DOHH2 (cell line): Measurements from ENCODE around the gene DYNLT1.

Experiments
- H3F3A ChIP-seq: fragments of 200-600 bp; sonication (generic), shearing (Covaris generic); 2 replicates; pipeline ENCODE4 v1.6.0; 2016; ENCODE audit warnings: antibody characterized with exemption, mild to moderate bottlenecking; ENCODE audit not compliant: control insufficient read depth, insufficient read depth
- H3K27ac ChIP-seq: fragments of 200-600 bp; sonication (generic); 2 replicates; pipeline ENCODE4 v1.5.1; 2014; ENCODE audit warnings: low read depth, mild to moderate bottlenecking, low read length, moderate library complexity
- H3K27me3 ChIP-seq: fragments of 200-600 bp; sonication (generic); 2 replicates; pipeline ENCODE4 v1.6.1; 2014; ENCODE audit warnings: mild to moderate bottlenecking, low read length, mixed read lengths; ENCODE audit not compliant: control insufficient read depth
- H3K36me3 ChIP-seq: fragments of 200-600 bp; sonication (generic); 2 replicates; pipeline ENCODE4 v1.6.1; 2014; ENCODE audit warnings: mild to moderate bottlenecking, low read length, moderate library complexity, mixed read lengths; ENCODE audit not compliant: control insufficient read depth
- H3K4me1 ChIP-seq: fragments of 200-600 bp; sonication (generic); 2 replicates; pipeline ENCODE4 v1.6.1; 2014; ENCODE audit warnings: mild to moderate bottlenecking, low read length, mixed read lengths; ENCODE audit not compliant: control insufficient read depth
- H3K4me2 ChIP-seq: fragments of 200-600 bp; sonication (generic); 2 replicates; pipeline ENCODE4 v1.6.0; 2014; ENCODE audit warnings: mild to moderate bottlenecking, low read length, moderate library complexity
- H3K4me3 ChIP-seq: fragments of 200-600 bp; sonication (generic); 2 replicates; pipeline ENCODE4 v1.5.1; 2014; ENCODE audit warnings: mild to moderate bottlenecking, low read length, mixed read lengths
- H3K79me2 ChIP-seq: fragments of 200-600 bp; sonication (generic); 2 replicates; pipeline ENCODE4 v1.6.1; 2014; ENCODE audit warnings: mild to moderate bottlenecking, low read length, mixed read lengths; ENCODE audit not compliant: control insufficient read depth
- H3K9me2 ChIP-seq: fragments of 200-600 bp; sonication (generic); replicated peaks from 2 replicates; pipeline ENCODE4 v1.6.1; 2014; ENCODE audit warnings: mild to moderate bottlenecking, low read length, mixed read lengths; ENCODE audit not compliant: control insufficient read depth
- H3K9me3 ChIP-seq: fragments of 200-600 bp; sonication (generic); 2 replicates; pipeline ENCODE4 v1.6.1; 2014; ENCODE audit warnings: antibody characterized with exemption, low read length, mixed read lengths; ENCODE audit not compliant: control insufficient read depth, insufficient read depth
- H4K20me1 ChIP-seq: fragments of 200-600 bp; sonication (generic); 2 replicates; pipeline ENCODE4 v1.6.0; 2014; ENCODE audit warnings: low read depth, mild to moderate bottlenecking, antibody characterized with exemption, low read length, moderate library complexity; ENCODE audit not compliant: control insufficient read depth, insufficient read depth
- CTCF ChIP-seq: fragments of 200-600 bp; sonication (generic); IDR thresholded peaks from one replicate; pipeline ENCODE4 v1.5.1; 2014; ENCODE audit warnings: antibody characterized with exemption, mild to moderate bottlenecking, low read depth, low read length; ENCODE audit not compliant: poor library complexity, severe bottlenecking
- EZH2phosphoT487 ChIP-seq: fragments of 200-600 bp; sonication (generic); IDR thresholded peaks from 2 replicates; pipeline ENCODE4 v1.6.1; 2017; ENCODE audit warnings: borderline replicate concordance, mild to moderate bottlenecking, antibody characterized with exemption, low read length, moderate library complexity, mixed read lengths

The DYNLT1 gene

DNA sequence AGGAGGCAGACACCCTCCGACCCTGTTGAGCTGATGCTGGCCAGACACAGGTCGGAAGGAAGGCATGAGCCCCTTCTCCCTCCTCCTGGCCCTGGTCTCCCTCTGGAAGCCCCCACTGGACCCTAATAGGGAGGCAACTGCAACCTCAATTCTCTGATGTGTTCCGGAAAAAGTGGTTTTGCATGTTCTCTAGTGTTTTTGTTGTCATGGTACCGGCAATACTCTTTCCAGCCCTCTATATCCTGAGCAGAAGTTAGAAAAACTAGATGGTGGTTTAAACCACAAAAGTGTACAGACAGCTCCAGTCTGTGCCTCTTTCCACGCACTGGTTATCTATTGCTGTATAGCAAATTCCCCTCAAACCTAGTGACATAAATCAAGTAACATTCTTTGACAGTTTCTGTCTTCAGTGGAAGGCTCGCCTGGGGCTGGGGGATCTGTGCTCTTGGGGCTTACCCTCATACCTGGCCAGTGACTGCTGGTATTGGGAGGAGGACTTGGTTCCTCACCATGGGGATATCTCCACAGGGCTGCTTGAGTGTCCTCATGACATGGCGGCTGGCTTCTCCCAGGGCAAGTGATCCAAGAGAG, 42.3 kb upstream of the DYNLT1 start:
- no peaks in the 10 kb centered on the region for H3K79me2 ChIP-seq
- H3K27ac ChIP-seq, result no peak overlapping the region
- H3F3A ChIP-seq, result no peaks in the 10 kb centered on the region
- no peak overlapping the region for H3K4me2 ChIP-seq
- TF ChIP-seq EZH2phosphoT487, result no peak
- no peak for TF ChIP-seq CTCF
- H3K9me2 ChIP-seq, result no peaks in the 10 kb centered on the region
- no peaks in the 10 kb centered on the region for H3K36me3 ChIP-seq
- H3K9me3 ChIP-seq, result no peaks in the 10 kb centered on the region
- H3K27me3 ChIP-seq, result peaks cover 39% of the 10 kb centered on the region
- H3K4me3 ChIP-seq, result no peak overlapping the region
- peaks cover 14% of the 10 kb centered on the region for H3K4me1 ChIP-seq
- no peaks in the 10 kb centered on the region for H4K20me1 ChIP-seq

- no peak overlapping the region for H3K4me2 ChIP-seq
- no peaks in the 10 kb centered on the region for H3K9me2 ChIP-seq
- H4K20me1 ChIP-seq, result no peaks in the 10 kb centered on the region
- H3F3A ChIP-seq, result no peaks in the 10 kb centered on the region
- no peaks in the 10 kb centered on the region for H3K36me3 ChIP-seq
- no peak overlapping the region for H3K27ac ChIP-seq
- H3K27me3 ChIP-seq, result peaks cover 39% of the 10 kb centered on the region
- no peak for TF ChIP-seq EZH2phosphoT487
- TF ChIP-seq CTCF, result no peak
- no peaks in the 10 kb centered on the region for H3K79me2 ChIP-seq
- H3K9me3 ChIP-seq, result no peaks in the 10 kb centered on the region
- no peak overlapping the region for H3K4me3 ChIP-seq
- H3K4me1 ChIP-seq, result peaks cover 14% of the 10 kb centered on the region
Observed at GRCh38 chr6:158686311-158686710, 41.8 kb upstream of the DYNLT1 start.

GRCh38 chr6:158684745-158685324, 40.3 kb upstream of the DYNLT1 start:
- Histone ChIP-seq H3K79me2 (no peaks in the 10 kb centered on the region), H3K4me3 (no peak overlapping the region), H3K4me2 (no peak overlapping the region), H3K9me2 (no peaks in the 10 kb centered on the region), H4K20me1 (no peaks in the 10 kb centered on the region), H3K27me3 (peaks cover 37% of the 10 kb centered on the region), H3K36me3 (no peaks in the 10 kb centered on the region), H3K27ac (no peak overlapping the region), H3K4me1 (peaks cover 18% of the 10 kb centered on the region), H3K9me3 (no peaks in the 10 kb centered on the region), H3F3A (no peaks in the 10 kb centered on the region)
- TF ChIP-seq CTCF (no peak), EZH2phosphoT487 (no peak)
